Body of pancreas (tissue), 4 donors: ENCODE data around the gene NOSTRIN. TPM values are rescaled to one million over a fixed set of nuclear protein-coding genes. Genes with fewer than 3 reads are reported as not detected.
A peak's percentile ranks its signal among the peaks of the same experiment; 100 is the strongest.

Source experiments
- ATAC-seq: fragments of 150-250 bp; one replicate; pipeline ENCODE4 v1.9.1; 2016
- DNase-seq, 4 donors: peaks; one replicate each; pipeline ENCODE4 v3.0.0-alpha.2; 2019
- H3K27ac ChIP-seq, 4 donors: fragments of 200-600 bp; sonication (generic); 1 replicate in 3 of 4; 2 replicates in 1 of 4; pipeline versions ENCODE4 v1.5.1 to v1.6.1; 2016 to 2019; ENCODE audit warnings: mild to moderate bottlenecking in 1 of 4, mixed read lengths in 1 of 4, moderate library complexity in 1 of 4
- H3K27me3 ChIP-seq, 2 donors: fragments of 200-600 bp; sonication (generic); one replicate each; pipeline ENCODE4 v1.6.0; 2016; ENCODE audit warnings: mild to moderate bottlenecking in 1 of 2
- H3K36me3 ChIP-seq, 2 donors: fragments of 200-600 bp; sonication (generic); replicated peaks in 1 of 2; 2 replicates each; pipeline ENCODE4 v1.5.1; 2016; ENCODE audit warnings: low read depth in 2 of 2; ENCODE audit not compliant: insufficient read depth in 1 of 2
- H3K4me1 ChIP-seq: fragments of 200-600 bp; sonication (generic); one replicate; pipeline ENCODE4 v1.6.0; 2016
- H3K4me3 ChIP-seq, 2 donors: fragments of 200-600 bp; sonication (generic); 1 replicate in 1 of 2; 2 replicates in 1 of 2; pipeline ENCODE4 v1.5.1; 2016 to 2019
- H3K9me3 ChIP-seq, 3 donors: fragments of 200-600 bp; sonication (generic); 1 replicate in 2 of 3; 2 replicates in 1 of 3; pipeline ENCODE4 v1.5.1; 2016
- CTCF ChIP-seq, 7 experiments: fragments of 450-650 bp in 4 of 7; fragments of 200-600 bp in 3 of 7; sonication (generic) in 3 of 7; IDR thresholded peaks; one replicate each; pipeline ENCODE4 v1.5.1; 2016 to 2019; ENCODE audit warnings: antibody characterized with exemption in 7 of 7
- POLR2A ChIP-seq, 3 donors: fragments of 450-650 bp; IDR thresholded peaks; one replicate each; pipeline ENCODE4 v1.6.1; 2016; ENCODE audit warnings: antibody characterized with exemption in 3 of 3, mild to moderate bottlenecking in 2 of 3
- WGBS, 2 donors: methylation state at CpG; one replicate each; pipeline ENCODE4 v1.1.5; 2017; 5-methylcytosine and 5-hydroxymethylcytosine counted together
- intact Hi-C: fragments of 100-400 bp; cut with DNase I; formaldehyde crosslinking; loops from one replicate; pipeline ENCODE4 v1.15.1; 2023
- total RNA-seq, 2 donors: library from RNA; depleted of rRNA; stranded (reverse); fragments of >200 nt; gene quantifications; one replicate each; pipeline ENCODE4 v1.1.0, GENCODE V29; 2016

The NOSTRIN gene
- total RNA-seq, 2 donors from 2014 or later, result 34.8 to 64.3 TPM

GRCh38 chr2:168910330-168910729 is 107.9 kb downstream of the NOSTRIN start:
- Histone ChIP-seq H3K27ac (no peak overlapping the region), H3K4me3 (no peak overlapping the region), H3K27me3 (no peaks in the 10 kb centered on the region), H3K9me3 (no peaks in the 10 kb centered on the region), H3K4me1 (peaks cover 8% of the 10 kb centered on the region), H3K36me3 (no peaks in the 10 kb centered on the region)
- ATAC-seq (no peak), DNase-seq (no peak)
- intact Hi-C loops, result loop anchor here (10.0 kb wide), 1 partner anchor 136 kb away; no protein-coding TSS in a partner anchor
- TF ChIP-seq POLR2A (IDR thresholded peaks at IDR 0.05) (no peak), CTCF (IDR thresholded peaks at IDR 0.05) (no peak)
- WGBS, 2 donors, result 70 to 78% methylated on average over 5 of the region's 5 CpGs

GRCh38 chr2:168912466-168912865 is 110.0 kb downstream of the NOSTRIN start:
- ATAC-seq, result peak; percentile 21

GRCh38 chr2:168912901-168913369 is 110.5 kb downstream of the NOSTRIN start:
- Histone ChIP-seq H3K4me3 (no peak overlapping the region), H3K27me3 (no peaks in the 10 kb centered on the region), H3K4me1 (peaks cover 8% of the 10 kb centered on the region), H3K36me3 (no peaks in the 10 kb centered on the region), H3K27ac (no peak overlapping the region), H3K9me3 (no peaks in the 10 kb centered on the region)
- 27 to 41% methylated on average over 21 of the region's 21 CpGs for WGBS, 2 donors
- ATAC-seq (peak; percentile 77), DNase-seq (peak; percentile 27 to 68 (median 36))
- TF ChIP-seq POLR2A (IDR thresholded peaks at IDR 0.05) (no peak), CTCF (IDR thresholded peaks at IDR 0.05) (no peak)
- intact Hi-C loops, result loop anchor here (10.0 kb wide), 1 partner anchor 138 kb away; no protein-coding TSS in a partner anchor

More at GRCh38 chr2:168912466-168912865, 110.0 kb downstream of the NOSTRIN start:
- no peaks in the 10 kb centered on the region for H3K27me3 ChIP-seq
- intact Hi-C loops, result loop anchor here (10.0 kb wide), 1 partner anchor 138 kb away; no protein-coding TSS in a partner anchor
- H3K4me3 ChIP-seq, result no peak overlapping the region
- no peaks in the 10 kb centered on the region for H3K36me3 ChIP-seq
- DNase-seq, result no peak
- peaks cover 8% of the 10 kb centered on the region for H3K4me1 ChIP-seq
- WGBS, 2 donors, result 50 to 52% methylated on average over 6 of the region's 6 CpGs
- H3K9me3 ChIP-seq, result no peaks in the 10 kb centered on the region
- no peak for TF ChIP-seq POLR2A (IDR thresholded peaks at IDR 0.05)
- TF ChIP-seq CTCF (IDR thresholded peaks at IDR 0.05), result no peak
- no peak overlapping the region for H3K27ac ChIP-seq

GRCh38 chr2:168913495-168913894 is 111.1 kb downstream of the NOSTRIN start:
- peak in 1 of 4 donors; percentile 8 for DNase-seq
- ATAC-seq, result no peak
- intact Hi-C loops, result loop anchor here (10.0 kb wide), 1 partner anchor 139 kb away; no protein-coding TSS in a partner anchor
- Histone ChIP-seq H3K4me1 (peaks cover 8% of the 10 kb centered on the region), H3K4me3 (no peak overlapping the region), H3K36me3 (no peaks in the 10 kb centered on the region), H3K9me3 (no peaks in the 10 kb centered on the region), H3K27me3 (no peaks in the 10 kb centered on the region), H3K27ac (no peak overlapping the region)
- WGBS, 2 donors, result 77 to 88% methylated on average over 4 of the region's 4 CpGs
- TF ChIP-seq CTCF (IDR thresholded peaks at IDR 0.05), result no peak
- no peak for TF ChIP-seq POLR2A (IDR thresholded peaks at IDR 0.05)

Other genes starting within 250 kb of the NOSTRIN start
- not detected for gene SPC25, start 87.8 kb downstream of the NOSTRIN start, total RNA-seq
- gene G6PC2, start 98.7 kb downstream of the NOSTRIN start, total RNA-seq, result 10 to 100 TPM; 21.3 to 35.3 TPM
- under 1 TPM in 1 of 2 donors, not detected in 1; 0.33 TPM for gene ABCB11, start 228.7 kb downstream of the NOSTRIN start, total RNA-seq